Osteoblast (primary cell): ENCODE data around the gene UMPS. TPM values are rescaled to one million over a fixed set of nuclear protein-coding genes. Genes with fewer than 3 reads are reported as not detected.
"Not testable (repeated sequence)": the region's sequence is repeated elsewhere in the genome, so short reads cannot be mapped to it uniquely, and the experiment has no call there.

ENCODE experiments used
- DNase-seq: peaks from one replicate; pipeline ENCODE4 v3.0.0; 2011; ENCODE audit warnings: low spot score, mixed read lengths; ENCODE audit not compliant: insufficient read length; ENCODE audit errors: missing footprints
- H2AFZ ChIP-seq: 2 replicates; pipeline ENCODE4 v1.6.0; 2011; ENCODE audit warnings: mild to moderate bottlenecking, low read length
- H3K27ac ChIP-seq: 2 replicates; pipeline ENCODE4 v1.5.1; 2011; ENCODE audit warnings: mild to moderate bottlenecking, low read depth, low read length, moderate library complexity
- H3K27me3 ChIP-seq: 2 replicates; pipeline ENCODE4 v1.6.0; 2012; ENCODE audit warnings: mild to moderate bottlenecking, control low read depth, inconsistent platforms, low read length, moderate library complexity; ENCODE audit not compliant: insufficient read depth
- H3K36me3 ChIP-seq: 2 replicates; pipeline ENCODE4 v1.5.1; 2011; ENCODE audit warnings: mild to moderate bottlenecking, low read length, control low read depth, moderate library complexity; ENCODE audit not compliant: insufficient read depth
- H3K4me1 ChIP-seq: 2 replicates; pipeline ENCODE4 v1.5.1; 2011; ENCODE audit warnings: mild to moderate bottlenecking, low read length, control low read depth, moderate library complexity; ENCODE audit not compliant: insufficient read depth
- H3K4me2 ChIP-seq: 2 replicates; pipeline ENCODE4 v1.6.0; 2011; ENCODE audit warnings: mild to moderate bottlenecking, low read length; ENCODE audit not compliant: insufficient read depth
- H3K4me3 ChIP-seq: fragments of 200-600 bp; sonication (generic); 3 replicates; pipeline ENCODE4 v1.5.1; 2012; ENCODE audit warnings: mild to moderate bottlenecking, low read length, inconsistent platforms; ENCODE audit not compliant: insufficient read depth
- H3K79me2 ChIP-seq: 2 replicates; pipeline ENCODE4 v1.6.0; 2012; ENCODE audit warnings: mild to moderate bottlenecking, low read length, control low read depth, inconsistent platforms; ENCODE audit not compliant: insufficient read depth
- H3K9me3 ChIP-seq: 2 replicates; pipeline ENCODE4 v1.5.1; 2011; ENCODE audit warnings: low read depth, low read length, control low read depth
- H4K20me1 ChIP-seq: 2 replicates; pipeline ENCODE4 v1.6.0; 2012; ENCODE audit warnings: mild to moderate bottlenecking, low read length, control low read depth; ENCODE audit not compliant: insufficient read depth
- CTCF ChIP-seq: IDR thresholded peaks from 2 replicates; pipeline ENCODE4 v1.5.1; 2011; ENCODE audit warnings: mild to moderate bottlenecking, low read depth, low read length, moderate library complexity; ENCODE audit errors: extremely low read depth
- total RNA-seq: library from RNA; depleted of rRNA; stranded (reverse); fragments of >200 nt; gene quantifications from 2 replicates; pipeline ENCODE4 v1.2.3, GENCODE V29; 2012

The UMPS gene
- total RNA-seq, 1 donor = 19.5 TPM

- Histone ChIP-seq H3K79me2 (no peaks in the 10 kb centered on the region), H3K27me3 (no peaks in the 10 kb centered on the region), H3K4me3 (no peak overlapping the region), H3K9me3 (no peaks in the 10 kb centered on the region), H2AFZ (peak overlapping the region; percentile 39), H3K36me3 (no peaks in the 10 kb centered on the region), H3K27ac (peak overlapping the region; percentile 86), H3K4me1 (peaks cover 18% of the 10 kb centered on the region), H3K4me2 (peak overlapping the region; percentile 76), H4K20me1 (no peaks in the 10 kb centered on the region)
- TF ChIP-seq CTCF = no peak
- DNase-seq = peak; percentile 66
Measured at GRCh38 chr3:124700880-124701684, 29.2 kb upstream of the UMPS start.

GRCh38 chr3:124701687-124702086 is 28.6 kb upstream of the UMPS start:
- H3K36me3 ChIP-seq = no peaks in the 10 kb centered on the region
- H3K27ac ChIP-seq = peak overlapping the region; percentile 86
- TF ChIP-seq CTCF = no peak
- H3K4me2 ChIP-seq = peak overlapping the region; percentile 76
- no peaks in the 10 kb centered on the region for H3K27me3 ChIP-seq
- H2AFZ ChIP-seq = peak overlapping the region; percentile 73
- no peaks in the 10 kb centered on the region for H3K9me3 ChIP-seq
- peak overlapping the region; percentile 41 for H3K4me3 ChIP-seq
- peak; percentile 71 for DNase-seq
- H3K79me2 ChIP-seq = no peaks in the 10 kb centered on the region
- H3K4me1 ChIP-seq = peaks cover 18% of the 10 kb centered on the region
- H4K20me1 ChIP-seq = no peaks in the 10 kb centered on the region

GRCh38 chr3:124702950-124703349 is 27.3 kb upstream of the UMPS start:
- Histone ChIP-seq H3K36me3 (no peaks in the 10 kb centered on the region), H3K27me3 (no peaks in the 10 kb centered on the region), H2AFZ (no peak overlapping the region), H3K4me3 (no peak overlapping the region), H3K4me2 (no peak overlapping the region), H3K79me2 (no peaks in the 10 kb centered on the region), H3K4me1 (peaks cover 27% of the 10 kb centered on the region), H4K20me1 (no peaks in the 10 kb centered on the region), H3K27ac (no peak overlapping the region), H3K9me3 (no peaks in the 10 kb centered on the region)
- no peak for TF ChIP-seq CTCF
- DNase-seq = no peak

GRCh38 chr3:124705552-124705951 is 24.7 kb upstream of the UMPS start:
- H3K36me3 ChIP-seq = no peaks in the 10 kb centered on the region
- TF ChIP-seq CTCF = no peak
- H3K4me3 ChIP-seq = no peak overlapping the region
- H3K27ac ChIP-seq = no peak overlapping the region
- H3K4me1 ChIP-seq = peaks cover 27% of the 10 kb centered on the region
- no peaks in the 10 kb centered on the region for H3K27me3 ChIP-seq
- no peaks in the 10 kb centered on the region for H4K20me1 ChIP-seq
- no peak overlapping the region for H2AFZ ChIP-seq
- no peak overlapping the region for H3K4me2 ChIP-seq
- no peaks in the 10 kb centered on the region for H3K79me2 ChIP-seq
- DNase-seq = no peak
- no peaks in the 10 kb centered on the region for H3K9me3 ChIP-seq

GRCh38 chr3:124707223-124707622 is 23.0 kb upstream of the UMPS start:
- peak overlapping the region; percentile 63 for H3K4me2 ChIP-seq

More at GRCh38 chr3:124707223-124707622, 23.0 kb upstream of the UMPS start:
- H4K20me1 ChIP-seq, H2AFZ ChIP-seq, H3K36me3 ChIP-seq, H3K9me3 ChIP-seq, H3K4me3 ChIP-seq, H3K79me2 ChIP-seq, DNase-seq, H3K27me3 ChIP-seq: not testable (repeated sequence)
- Histone ChIP-seq H3K4me1 (peaks cover 10% of the 10 kb centered on the region), H3K27ac (peak overlapping the region; percentile 56)
